KOPT-K1 (cell line): Measurements from ENCODE around the gene KRTAP5-8.
"Not testable (repeated sequence)": the region's sequence is repeated elsewhere in the genome, so short reads cannot be mapped to it uniquely, and the experiment has no call there.

Source experiments
- H3K27ac ChIP-seq: fragments of 200-600 bp; sonication (generic); 2 replicates; pipeline ENCODE4 v1.5.1; 2016; ENCODE audit warnings: antibody characterized with exemption, mild to moderate bottlenecking, low read depth, low read length; ENCODE audit not compliant: poor library complexity, severe bottlenecking
- H3K36me3 ChIP-seq: fragments of 200-600 bp; sonication (generic); 2 replicates; pipeline ENCODE4 v1.5.1; 2017; ENCODE audit warnings: antibody characterized with exemption, mild to moderate bottlenecking, low read length, moderate library complexity; ENCODE audit not compliant: insufficient read depth
- H3K9me3 ChIP-seq: fragments of 200-600 bp; sonication (generic); 2 replicates; pipeline ENCODE4 v1.5.1; 2017; ENCODE audit warnings: antibody characterized with exemption, low read length, mild to moderate bottlenecking; ENCODE audit not compliant: insufficient read depth, poor library complexity, severe bottlenecking

Gene KRTAP5-8

DNA sequence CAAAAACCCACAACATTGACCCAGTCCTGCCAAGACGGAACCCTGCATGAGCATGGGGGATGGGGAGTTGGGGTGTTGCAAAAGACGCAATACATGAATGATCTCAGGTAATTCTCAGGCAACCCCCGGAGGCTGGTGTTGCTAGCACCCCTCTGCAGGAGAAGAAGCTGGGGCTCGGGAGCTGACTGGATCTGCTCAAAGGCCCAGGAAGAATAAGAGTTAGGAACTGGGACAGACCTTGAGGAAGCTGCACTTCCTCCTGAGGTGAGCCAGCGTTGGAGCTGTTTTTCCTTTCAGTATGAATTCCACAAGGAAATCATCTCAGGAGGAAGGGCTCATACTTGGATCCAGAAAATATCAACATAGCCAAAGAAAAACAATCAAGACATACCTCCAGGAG, 10.3 kb downstream of the KRTAP5-8 start, which contains the start of gene KRTAP5-9:
Gene KRTAP5-9, plus strand, starts transcription at position 301 of the 400 bp plus-strand sequence. CDS start 238 bp downstream, outside the sequence.
- H3K27ac ChIP-seq = no peak within 1 kb of the TSS
- H3K36me3 ChIP-seq = no peaks in the 10 kb centered on the region
- no peaks in the 10 kb centered on the region for H3K9me3 ChIP-seq

DNA sequence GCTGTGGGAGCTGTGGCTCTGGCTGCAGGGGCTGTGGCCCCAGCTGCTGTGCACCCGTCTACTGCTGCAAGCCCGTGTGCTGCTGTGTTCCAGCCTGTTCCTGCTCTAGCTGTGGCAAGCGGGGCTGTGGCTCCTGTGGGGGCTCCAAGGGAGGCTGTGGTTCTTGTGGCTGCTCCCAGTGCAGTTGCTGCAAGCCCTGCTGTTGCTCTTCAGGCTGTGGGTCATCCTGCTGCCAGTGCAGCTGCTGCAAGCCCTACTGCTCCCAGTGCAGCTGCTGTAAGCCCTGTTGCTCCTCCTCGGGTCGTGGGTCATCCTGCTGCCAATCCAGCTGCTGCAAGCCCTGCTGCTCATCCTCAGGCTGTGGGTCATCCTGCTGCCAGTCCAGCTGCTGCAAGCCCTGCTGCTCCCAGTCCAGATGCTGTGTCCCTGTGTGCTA, 10.9 kb downstream of the KRTAP5-8 start:
- Histone ChIP-seq H3K36me3 (no peaks in the 10 kb centered on the region), H3K27ac (no peak overlapping the region)

DNA sequence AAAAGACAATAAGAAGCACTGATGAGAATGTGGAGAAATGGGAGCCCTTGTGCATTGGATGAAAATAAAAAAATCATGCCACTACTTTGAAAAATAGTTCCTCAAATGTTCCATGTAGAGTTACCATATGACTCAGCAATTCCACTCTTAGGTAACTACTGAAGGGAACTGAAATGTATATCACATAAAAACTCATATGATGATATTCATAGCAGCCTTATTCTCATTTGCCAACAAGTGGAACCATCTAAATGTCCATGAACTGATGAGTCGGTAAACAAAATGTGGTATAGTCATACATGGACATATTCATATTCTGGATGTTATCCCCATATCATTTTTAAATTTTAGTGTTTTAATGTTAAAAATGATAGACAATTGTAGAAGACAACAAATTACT, 13.9 kb downstream of the KRTAP5-8 start:
- H3K36me3 ChIP-seq = no peaks in the 10 kb centered on the region

More for the DNA sequence above, 10.9 kb downstream of the KRTAP5-8 start:
- H3K9me3 ChIP-seq = no peaks in the 10 kb centered on the region

DNA sequence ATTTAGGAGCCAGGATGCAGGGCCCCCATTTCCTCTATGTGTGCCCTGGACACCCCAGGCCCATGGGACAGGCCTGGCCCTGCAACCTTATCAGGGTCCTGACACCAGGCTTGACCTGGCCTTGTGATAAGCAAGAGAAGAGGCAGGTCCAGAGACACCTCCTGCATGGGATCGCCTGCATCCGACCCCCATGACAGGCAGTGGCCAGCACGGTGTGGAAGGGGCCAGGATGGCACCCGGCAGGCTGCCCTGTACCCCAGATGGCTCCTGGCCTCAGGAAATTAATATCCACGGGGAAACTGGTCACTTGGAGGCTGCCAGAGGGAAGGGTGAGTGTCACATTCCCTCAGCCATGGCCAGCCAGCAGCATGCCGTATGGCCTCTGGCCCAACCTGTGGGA, 17.2 kb downstream of the KRTAP5-8 start:
- Histone ChIP-seq H3K36me3 (no peaks in the 10 kb centered on the region), H3K9me3 (no peaks in the 10 kb centered on the region)

More for the DNA sequence above, 13.9 kb downstream of the KRTAP5-8 start:
- Histone ChIP-seq H3K27ac (no peak overlapping the region), H3K9me3 (no peaks in the 10 kb centered on the region)

DNA sequence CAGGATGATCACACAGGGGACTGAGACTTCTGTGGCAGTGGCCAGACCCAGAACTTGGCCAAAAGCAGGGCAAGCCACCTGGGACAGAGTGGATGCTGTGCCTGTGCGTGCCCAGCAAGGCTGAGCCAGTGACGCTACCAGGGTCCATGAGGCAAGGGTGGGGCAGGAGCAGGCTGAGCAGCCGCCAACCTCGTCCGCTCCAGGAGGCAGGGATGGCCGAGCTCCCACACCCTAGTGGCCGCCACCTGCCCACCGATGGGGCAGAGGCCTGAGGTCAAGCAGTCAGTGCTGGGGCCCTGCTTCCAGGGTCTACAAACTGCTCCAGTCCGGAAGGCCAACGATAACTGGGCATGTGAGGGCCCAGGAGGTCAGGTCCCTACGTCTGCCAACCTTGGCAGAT, 17.7 kb downstream of the KRTAP5-8 start:
- H3K36me3 ChIP-seq = no peaks in the 10 kb centered on the region
- no peak overlapping the region for H3K27ac ChIP-seq
- H3K9me3 ChIP-seq = no peaks in the 10 kb centered on the region

More for the DNA sequence above, 17.2 kb downstream of the KRTAP5-8 start:
- no peak overlapping the region for H3K27ac ChIP-seq

DNA sequence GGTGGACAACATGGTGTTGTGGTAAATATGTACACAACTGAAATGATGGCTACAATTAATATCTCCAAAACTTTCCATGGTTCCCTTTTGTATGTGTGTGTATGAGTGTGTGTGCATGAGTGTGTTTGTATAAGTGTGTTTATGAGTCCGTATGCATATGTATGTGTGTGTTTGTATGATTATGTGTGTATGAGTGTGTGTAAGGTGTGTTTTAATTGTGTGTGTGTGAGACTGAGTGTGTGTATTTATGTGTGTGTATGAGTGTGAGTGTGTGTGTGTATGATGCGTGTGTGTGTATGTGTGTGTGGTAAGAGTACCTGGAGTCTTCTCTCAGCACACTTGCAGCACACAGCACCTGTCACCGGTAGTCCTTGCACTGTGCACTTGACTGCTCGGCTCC, 18.2 kb downstream of the KRTAP5-8 start:
- Histone ChIP-seq H3K27ac (no peak overlapping the region), H3K9me3 (no peaks in the 10 kb centered on the region), H3K36me3 (no peaks in the 10 kb centered on the region)

DNA sequence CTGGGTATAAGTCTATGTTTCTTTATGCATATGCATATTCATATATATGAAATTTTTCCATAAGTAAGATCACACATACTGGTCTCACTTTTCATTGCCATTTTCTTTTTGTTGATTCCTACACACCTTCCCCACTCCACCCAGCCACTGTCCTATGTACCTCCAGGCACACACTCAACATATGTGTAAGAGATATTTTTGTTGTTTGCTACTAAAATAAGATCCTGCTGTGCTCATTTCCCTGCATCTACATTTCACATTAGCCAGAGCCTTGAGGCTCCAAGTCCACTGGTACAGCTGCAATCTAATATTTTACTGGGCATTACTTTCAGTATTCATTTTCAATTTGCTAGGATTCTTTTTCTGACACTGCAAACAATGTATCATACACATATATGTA, 19.4 kb downstream of the KRTAP5-8 start:
- Histone ChIP-seq H3K9me3 (no peaks in the 10 kb centered on the region), H3K27ac (no peak overlapping the region), H3K36me3 (no peaks in the 10 kb centered on the region)

DNA sequence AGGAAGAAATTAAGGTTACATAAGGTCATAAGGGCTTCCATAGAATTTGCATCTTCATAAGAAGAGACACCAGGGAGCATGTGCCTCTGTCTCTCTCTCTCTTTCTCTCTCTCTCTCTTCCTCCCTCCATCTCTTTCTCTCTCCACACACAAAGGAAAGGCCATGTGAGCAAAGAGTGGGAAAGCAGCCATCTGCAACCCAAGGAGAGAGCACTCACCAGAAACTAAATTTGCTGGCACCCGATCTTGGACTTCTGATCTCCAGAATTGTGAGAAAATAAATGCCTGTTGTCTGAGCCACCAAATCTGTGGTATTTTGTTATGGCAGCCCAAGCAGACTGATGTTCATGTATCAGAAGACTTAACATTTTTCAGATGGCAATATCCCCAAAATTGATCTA, 21.2 kb downstream of the KRTAP5-8 start:
- Histone ChIP-seq H3K27ac (no peak overlapping the region), H3K9me3 (no peaks in the 10 kb centered on the region), H3K36me3 (no peaks in the 10 kb centered on the region)

DNA sequence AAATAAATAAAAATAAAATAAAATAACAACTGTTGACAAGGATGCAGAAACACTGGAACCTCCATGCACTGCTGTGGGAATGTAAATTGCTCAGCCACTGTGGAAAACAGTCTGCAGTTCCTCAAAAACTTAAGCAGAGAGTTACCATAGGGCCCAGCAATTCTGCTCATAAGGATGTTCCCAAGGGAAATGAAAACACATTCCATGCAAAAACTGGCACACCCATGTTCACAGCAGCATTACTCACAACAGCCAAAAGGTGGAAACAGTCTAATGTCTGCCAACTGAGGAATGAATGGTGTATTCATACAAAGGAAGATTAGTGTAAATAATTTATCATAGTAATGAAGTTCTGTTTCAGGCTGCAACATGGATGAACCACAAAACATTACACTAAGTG, 24.3 kb downstream of the KRTAP5-8 start:
- no peaks in the 10 kb centered on the region for H3K36me3 ChIP-seq
- H3K9me3 ChIP-seq = no peaks in the 10 kb centered on the region
- no peak overlapping the region for H3K27ac ChIP-seq

DNA sequence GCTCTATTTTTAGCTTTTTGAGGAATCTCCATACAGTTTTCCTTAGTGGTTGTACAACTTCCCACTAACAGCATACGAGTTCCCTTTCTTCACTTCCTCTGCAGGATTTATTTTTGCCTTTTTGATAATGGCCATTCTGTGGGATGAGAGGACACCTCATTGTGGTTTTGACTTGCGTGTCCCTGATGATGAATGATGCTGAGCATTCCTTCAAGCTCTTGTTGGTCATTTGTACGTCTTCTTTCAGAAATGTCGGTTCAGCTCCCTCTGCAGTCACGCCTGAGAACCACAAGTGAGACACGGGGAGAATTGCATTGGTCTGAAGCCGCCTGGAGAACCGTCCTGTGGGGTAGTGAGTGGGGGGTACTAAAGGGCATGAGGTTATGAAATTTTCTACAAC, 25.6 kb downstream of the KRTAP5-8 start:
- no peaks in the 10 kb centered on the region for H3K9me3 ChIP-seq
- no peak overlapping the region for H3K27ac ChIP-seq
- no peaks in the 10 kb centered on the region for H3K36me3 ChIP-seq

DNA sequence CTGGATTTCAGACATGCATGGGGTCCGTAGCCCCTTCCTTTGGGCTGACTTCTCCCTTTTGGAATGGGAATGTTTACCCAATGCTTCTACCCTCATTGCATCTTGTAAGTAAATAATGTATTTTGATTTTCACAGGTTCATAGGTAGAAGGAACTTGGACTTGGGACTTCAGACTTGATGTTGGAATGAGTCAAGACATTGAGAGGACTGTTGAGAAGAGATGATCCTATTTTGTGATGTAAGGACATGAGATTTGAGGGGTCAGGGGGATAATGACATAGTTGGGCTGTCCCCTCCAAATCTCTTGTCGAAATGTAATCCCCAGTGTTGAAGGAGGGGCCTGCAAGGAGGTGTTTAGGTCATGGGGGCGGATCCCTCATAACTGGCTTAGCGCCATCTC, 26.6 kb downstream of the KRTAP5-8 start:
- Histone ChIP-seq H3K27ac (no peak overlapping the region), H3K9me3 (no peaks in the 10 kb centered on the region), H3K36me3 (no peaks in the 10 kb centered on the region)

DNA sequence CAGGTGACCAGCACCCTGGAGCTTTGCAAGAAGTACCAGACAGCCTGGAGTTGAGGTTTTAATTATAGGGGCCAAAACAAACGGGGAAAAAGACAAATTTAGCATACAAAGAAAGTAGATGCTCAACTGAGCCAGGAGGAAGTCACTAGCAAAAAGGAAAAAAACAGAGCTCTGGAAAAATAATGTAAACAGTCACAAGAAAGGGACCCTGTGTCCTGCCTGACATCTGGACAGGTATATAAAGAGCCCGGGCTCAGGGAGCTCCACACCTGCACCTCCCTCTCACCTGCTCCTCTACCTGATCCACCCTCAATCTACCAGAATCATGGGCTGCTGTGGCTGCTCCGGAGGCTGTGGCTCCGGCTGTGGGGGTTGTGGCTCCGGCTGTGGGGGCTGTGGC, 27.4 kb downstream of the KRTAP5-8 start, which contains the start of gene KRTAP5-10:
Gene KRTAP5-10, plus strand, starts transcription at position 301 of the 400 bp plus-strand sequence. Its CDS starts 25 bp downstream, at position 326.
- Histone ChIP-seq H3K36me3 (no peaks in the 10 kb centered on the region), H3K27ac (no peak within 1 kb of the TSS), H3K9me3 (no peaks in the 10 kb centered on the region)

DNA sequence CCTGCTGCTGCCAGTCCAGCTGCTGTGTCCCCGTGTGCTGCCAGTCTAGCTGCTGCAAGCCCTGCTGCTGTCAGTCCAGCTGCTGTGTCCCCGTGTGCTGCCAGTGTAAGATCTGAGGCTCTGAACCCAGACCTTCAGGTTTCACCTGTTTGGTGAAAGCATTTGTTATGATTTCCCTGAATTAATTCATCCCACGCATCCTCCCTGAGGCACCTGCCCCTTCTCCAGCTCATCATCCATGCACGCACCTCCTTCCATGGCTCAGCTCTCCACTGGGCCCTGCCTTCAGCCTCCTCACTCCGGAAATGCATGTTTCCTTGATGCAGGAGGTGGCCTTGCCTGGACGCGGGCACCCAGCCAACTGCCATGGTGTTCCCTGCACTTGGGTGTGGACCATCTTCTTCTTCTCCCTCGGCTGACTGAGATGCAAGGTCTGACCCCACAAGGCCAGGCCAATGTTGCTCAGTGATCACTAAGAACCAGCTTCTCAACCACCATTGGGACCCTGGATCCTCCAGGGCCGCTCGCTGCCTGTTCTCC, 28.3 kb downstream of the KRTAP5-8 start:
- H3K9me3 ChIP-seq = no peaks in the 10 kb centered on the region
- H3K36me3 ChIP-seq = no peaks in the 10 kb centered on the region
- no peak overlapping the region for H3K27ac ChIP-seq

DNA sequence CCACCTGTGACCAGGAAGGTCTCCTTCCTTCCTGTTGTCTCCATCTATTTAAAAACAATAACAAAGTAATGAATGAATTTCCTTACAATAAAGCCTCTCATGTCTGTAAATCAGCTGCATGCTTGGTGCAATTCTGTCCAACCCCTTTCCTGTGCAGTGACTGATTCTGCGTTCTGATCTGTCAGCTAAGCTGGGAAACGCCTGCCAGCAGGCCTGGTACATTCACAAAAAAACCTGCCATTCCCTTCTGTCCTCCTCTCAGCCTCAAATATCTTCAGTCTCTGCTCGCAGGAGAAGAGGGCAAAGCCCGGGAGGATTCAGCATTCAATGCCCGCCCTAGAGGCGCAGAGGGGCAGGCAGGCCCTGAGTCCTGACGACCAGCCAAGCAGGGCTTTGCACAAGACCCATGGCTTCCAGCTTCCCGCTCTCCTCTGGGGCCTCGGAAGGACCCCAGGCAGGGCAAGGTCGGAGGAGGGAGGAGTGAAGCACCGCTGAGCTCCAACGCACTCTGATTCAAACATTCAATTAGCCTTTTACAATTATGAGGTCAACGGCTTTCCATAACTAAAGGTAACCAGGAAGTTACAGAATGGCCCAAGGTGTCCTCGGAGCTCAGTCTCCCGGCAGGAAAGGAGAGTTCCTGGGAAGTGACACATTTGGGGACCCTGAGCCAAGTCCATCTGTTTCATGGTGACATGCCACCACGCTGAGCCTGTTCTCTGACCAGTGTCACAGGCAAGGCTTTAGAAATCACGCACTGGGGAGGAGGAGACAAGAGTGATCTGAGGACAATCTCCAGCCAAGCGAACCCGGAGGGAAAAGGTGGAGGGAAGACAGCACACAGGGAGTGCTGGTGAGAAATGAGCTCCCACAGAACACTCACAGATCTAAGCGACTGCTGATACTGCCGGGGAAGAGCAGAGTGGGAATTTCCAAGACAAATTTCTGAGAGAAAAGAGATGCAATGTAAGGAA, 29.1 kb downstream of the KRTAP5-8 start:
- not testable (repeated sequence) for H3K27ac ChIP-seq, H3K9me3 ChIP-seq, H3K36me3 ChIP-seq

DNA sequence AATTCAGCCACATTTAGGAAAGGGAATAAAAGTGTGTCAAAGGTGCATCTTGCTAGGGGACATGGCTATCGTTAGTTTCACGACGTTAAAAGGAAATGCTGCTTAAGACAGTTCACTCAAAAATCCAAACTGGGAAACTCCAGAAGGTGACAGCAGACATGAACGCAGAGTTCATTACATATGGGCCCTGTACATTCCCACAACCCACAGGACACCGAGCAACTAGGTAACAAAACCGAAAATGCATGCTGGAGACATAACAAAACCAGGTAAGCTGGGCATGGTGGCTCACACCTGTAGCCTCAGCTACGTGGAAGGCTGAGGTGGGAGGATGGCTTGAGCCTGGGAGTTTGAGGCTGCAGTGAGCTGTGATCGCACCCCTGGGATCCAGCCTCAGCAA, 29.8 kb downstream of the KRTAP5-8 start:
- not testable (repeated sequence) for H3K27ac ChIP-seq, H3K9me3 ChIP-seq, H3K36me3 ChIP-seq
